GM12892 (cell line): ENCODE results near the gene DOCK2.

ENCODE experiments used
- DNase-seq: peaks from one replicate; pipeline ENCODE4 v3.0.0; 2011; ENCODE audit not compliant: insufficient read length
- FAIRE-seq: peaks from 2 replicates; lab custom pipeline; 2011; peaks lifted over from hg19 to GRCh38; lab: Jason Lieb, UNC
- POLR2A ChIP-seq: IDR thresholded peaks from 2 replicates; pipeline ENCODE4 v1.6.1; 2011; ENCODE audit warnings: low read depth, low read length, control low read depth
- POLR2AphosphoS5 ChIP-seq: IDR thresholded peaks from 2 replicates; pipeline ENCODE4 v1.6.1; 2011; ENCODE audit warnings: low read depth, low read length, control low read depth
- TAF1 ChIP-seq: IDR thresholded peaks from 2 replicates; pipeline ENCODE4 v1.6.1; 2011; ENCODE audit warnings: low read depth, mild to moderate bottlenecking, control low read depth, low read length, borderline replicate concordance

Gene DOCK2

GRCh38 chr5:170110403-170111087, 473.5 kb downstream of the DOCK2 start:
- TF ChIP-seq TAF1 = no peak
- no peak for TF ChIP-seq POLR2A
- TF ChIP-seq POLR2AphosphoS5 = no peak
- DNase-seq (no peak), FAIRE-seq (no peak)

GRCh38 chr5:170111088-170111785, 474.2 kb downstream of the DOCK2 start:
- no peak for TF ChIP-seq POLR2AphosphoS5
- DNase-seq (no peak), FAIRE-seq (no peak)

- no peak for FAIRE-seq
- DNase-seq = no peak
- TF ChIP-seq POLR2AphosphoS5 (no peak), TAF1 (no peak), POLR2A (no peak)
Observed at GRCh38 chr5:170112876-170113521, 475.9 kb downstream of the DOCK2 start.

- DNase-seq (no peak), FAIRE-seq (no peak)
- TF ChIP-seq TAF1 = no peak
- no peak for TF ChIP-seq POLR2A
- TF ChIP-seq POLR2AphosphoS5 = no peak
Observed at GRCh38 chr5:170113522-170113900, 476.4 kb downstream of the DOCK2 start.

- TF ChIP-seq POLR2AphosphoS5 = no peak
- no peak for TF ChIP-seq POLR2A
- TF ChIP-seq TAF1 = no peak
- no peak for DNase-seq
- no peak for FAIRE-seq
Observed at GRCh38 chr5:170114271-170114670, 477.2 kb downstream of the DOCK2 start.

- FAIRE-seq = no peak
- TF ChIP-seq POLR2A = no peak
- no peak for TF ChIP-seq TAF1
- no peak for TF ChIP-seq POLR2AphosphoS5
- no peak for DNase-seq
Observed at GRCh38 chr5:170115925-170116324, 478.9 kb downstream of the DOCK2 start.

GRCh38 chr5:170117736-170118135, 480.7 kb downstream of the DOCK2 start:
- FAIRE-seq = no peak
- DNase-seq = no peak

GRCh38 chr5:170120576-170120975, 483.5 kb downstream of the DOCK2 start:
- FAIRE-seq = no peak
- no peak for TF ChIP-seq POLR2AphosphoS5
- no peak for TF ChIP-seq TAF1
- TF ChIP-seq POLR2A = no peak
- DNase-seq = no peak

More at GRCh38 chr5:170117736-170118135, 480.7 kb downstream of the DOCK2 start:
- TF ChIP-seq TAF1 (no peak), POLR2A (no peak), POLR2AphosphoS5 (no peak)

- DNase-seq = no peak
- no peak for FAIRE-seq
- no peak for TF ChIP-seq POLR2AphosphoS5
- TF ChIP-seq POLR2A = no peak
- TF ChIP-seq TAF1 = no peak
Observed at GRCh38 chr5:170121321-170121720, 484.2 kb downstream of the DOCK2 start.

GRCh38 chr5:170126061-170126460, 489.0 kb downstream of the DOCK2 start:
- no peak for DNase-seq
- TF ChIP-seq POLR2A = no peak
- no peak for TF ChIP-seq TAF1
- no peak for TF ChIP-seq POLR2AphosphoS5
- FAIRE-seq = no peak

- FAIRE-seq (no peak), DNase-seq (no peak)
- TF ChIP-seq POLR2AphosphoS5 (no peak), POLR2A (no peak), TAF1 (no peak)
Observed at GRCh38 chr5:170126626-170127025, 489.6 kb downstream of the DOCK2 start.

GRCh38 chr5:170131235-170131634, 494.2 kb downstream of the DOCK2 start:
- TF ChIP-seq POLR2A (no peak), POLR2AphosphoS5 (no peak), TAF1 (no peak)
- FAIRE-seq (no peak), DNase-seq (no peak)
